WTC11 (cell line): ENCODE measurements around the gene TANGO6.
"Not testable (repeated sequence)": the region's sequence is repeated elsewhere in the genome, so short reads cannot be mapped to it uniquely, and the experiment has no call there.

Experiments used
- ATF2 ChIP-seq: sonication (generic); formaldehyde crosslinking; IDR thresholded peaks from 2 replicates; pipeline ENCODE4 v1.8.1; 2022; ENCODE audit warnings: low read depth, missing genetic modification reagents, borderline replicate concordance
- ATF3 ChIP-seq: sonication (generic); formaldehyde crosslinking; conservative IDR thresholded peaks from 2 replicates; pipeline ENCODE4 v1.8.1; 2022; ENCODE audit warnings: mild to moderate bottlenecking, missing genetic modification reagents
- CTCF ChIP-seq: fragments of 200-600 bp; IDR thresholded peaks from 2 replicates; pipeline ENCODE4 v1.8.0; 2022; ENCODE audit warnings: antibody characterized with exemption
- ELF4 ChIP-seq: sonication (generic); formaldehyde crosslinking; IDR thresholded peaks from 2 replicates; pipeline ENCODE4 v1.8.1; 2022; ENCODE audit warnings: low read depth, mild to moderate bottlenecking, moderate library complexity, missing genetic modification reagents
- HMGA2 ChIP-seq: fragments of 250-450 bp; sonication (Bioruptor Pico); IDR thresholded peaks from 2 replicates; pipeline ENCODE4 v1.4.0; 2021; ENCODE audit warnings: mild to moderate bottlenecking, moderate library complexity
- IRF2 ChIP-seq: sonication (generic); formaldehyde crosslinking; IDR thresholded peaks from 2 replicates; pipeline ENCODE4 v1.8.0; 2022; ENCODE audit warnings: low read depth, missing genetic modification reagents, borderline replicate concordance
- MLX ChIP-seq: sonication (generic); formaldehyde crosslinking; IDR thresholded peaks from 2 replicates; pipeline ENCODE4 v1.8.1; 2023; ENCODE audit warnings: mild to moderate bottlenecking, missing genetic modification reagents, moderate library complexity
- RORB ChIP-seq: fragments of 250-450 bp; sonication (Bioruptor Pico); IDR thresholded peaks from 2 replicates; pipeline ENCODE4 v1.9.0; 2021; ENCODE audit warnings: mild to moderate bottlenecking
- SP1 ChIP-seq: sonication (generic); formaldehyde crosslinking; conservative IDR thresholded peaks from 2 replicates; pipeline ENCODE4 v1.8.1; 2022; ENCODE audit warnings: missing genetic modification reagents
- TF ChIP-seq, protein P1 (sequence below): sonication (generic); formaldehyde crosslinking; IDR thresholded peaks from 2 replicates; pipeline ENCODE4 v1.8.0; 2022; ENCODE audit warnings: mild to moderate bottlenecking, missing genetic modification reagents

DNA sequence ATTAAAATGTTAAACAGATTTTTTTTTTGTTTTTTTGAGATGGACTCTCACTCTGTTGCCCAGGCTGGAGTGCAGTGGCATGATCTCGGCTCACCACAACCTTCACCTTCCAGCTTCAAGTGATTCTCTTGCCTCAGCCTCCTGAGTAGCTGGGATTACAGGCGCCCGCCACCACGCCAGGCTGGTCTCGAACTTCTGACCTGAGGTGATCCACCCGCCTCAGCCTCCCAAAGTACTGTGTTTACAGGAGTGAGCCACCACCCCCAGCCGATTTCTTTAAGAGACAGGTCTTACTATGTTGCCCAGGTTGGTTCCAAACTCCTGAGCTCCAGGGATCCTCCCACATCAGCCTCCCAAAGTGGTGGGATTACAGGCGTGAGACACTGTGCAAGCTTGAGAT, 281.1 kb downstream of the TANGO6 start:
- TF ChIP-seq CTCF; IRF2 (CRISPR knock-in tag); ELF4 (CRISPR knock-in tag); MLX (CRISPR knock-in tag); ATF2 (CRISPR knock-in tag); HMGA2 (CRISPR knock-in tag); ATF3 (CRISPR knock-in tag); SP1 (CRISPR knock-in tag); RORB (CRISPR knock-in tag): not testable (repeated sequence)
- TF ChIP-seq, protein P1, sequence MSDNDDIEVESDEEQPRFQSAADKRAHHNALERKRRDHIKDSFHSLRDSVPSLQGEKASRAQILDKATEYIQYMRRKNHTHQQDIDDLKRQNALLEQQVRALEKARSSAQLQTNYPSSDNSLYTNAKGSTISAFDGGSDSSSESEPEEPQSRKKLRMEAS = not testable (repeated sequence)
